ES-I3 (cell line): ENCODE data around the gene EZH1.
"Not testable (repeated sequence)": the region's sequence is repeated elsewhere in the genome, so short reads cannot be mapped to it uniquely, and the experiment has no call there.

Experiments used
- H3K36me3 ChIP-seq: 2 replicates; pipeline ENCODE4 v1.6.1; 2013; ENCODE audit warnings: mild to moderate bottlenecking, low read length, control low read depth, moderate library complexity; ENCODE audit not compliant: insufficient read depth
- H3K4me1 ChIP-seq: 2 replicates; pipeline ENCODE4 v1.6.1; 2013; ENCODE audit warnings: mild to moderate bottlenecking, control low read depth, low read length; ENCODE audit not compliant: insufficient read depth
- H3K9ac ChIP-seq: 2 replicates; pipeline ENCODE4 v1.6.1; 2013; ENCODE audit warnings: low read depth, mild to moderate bottlenecking, low read length, moderate library complexity
- H3K9me3 ChIP-seq: 2 replicates; pipeline ENCODE4 v1.6.1; 2013; ENCODE audit warnings: mild to moderate bottlenecking, low read length, moderate library complexity; ENCODE audit not compliant: control insufficient read depth, insufficient read depth

EZH1 gene

DNA sequence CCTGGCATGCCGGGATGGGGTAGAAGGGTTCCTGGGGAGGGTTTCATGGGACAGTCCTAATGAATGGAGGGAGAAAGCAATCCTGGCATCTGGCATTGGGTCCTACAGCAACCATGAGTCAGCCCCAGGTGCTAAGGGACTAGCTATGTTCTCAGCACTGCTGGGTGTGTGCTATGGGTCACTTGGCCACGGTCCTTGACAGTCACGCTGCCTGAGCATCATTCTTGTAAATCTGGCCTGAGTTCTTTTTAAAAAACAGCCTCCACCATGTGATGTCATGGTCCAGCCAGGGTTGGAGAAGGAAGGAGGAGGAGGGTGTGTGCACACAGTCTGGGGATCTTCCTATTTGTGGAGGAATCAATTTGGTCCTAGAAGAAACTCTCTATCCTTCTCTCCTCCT, 9.9 kb upstream of the EZH1 start:
- no peaks in the 10 kb centered on the region for H3K36me3 ChIP-seq
- no peak overlapping the region for H3K9ac ChIP-seq
- H3K9me3 ChIP-seq = no peaks in the 10 kb centered on the region
- H3K4me1 ChIP-seq = peaks cover 4% of the 10 kb centered on the region; the same call in 1 of the 2 replicates

DNA sequence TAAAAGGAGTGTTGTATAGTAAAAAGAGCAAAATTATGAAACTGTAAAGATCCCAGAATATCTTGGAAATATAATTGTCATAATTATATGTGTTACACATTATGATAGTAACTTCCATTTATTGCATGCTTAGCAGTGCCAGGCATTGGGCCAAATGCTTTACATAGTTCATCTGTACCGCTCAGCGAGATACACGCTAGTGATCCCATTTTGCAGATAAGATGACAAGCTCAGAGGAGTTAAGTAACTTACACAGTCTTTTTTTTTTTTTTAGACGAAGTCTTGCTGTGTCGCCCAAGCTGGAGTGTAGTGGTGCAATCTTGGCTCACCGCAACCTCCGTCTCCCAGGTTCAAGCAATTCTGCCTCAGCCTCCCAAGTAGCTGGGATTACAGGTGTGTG, 6.8 kb upstream of the EZH1 start:
- no peaks in the 10 kb centered on the region for H3K9me3 ChIP-seq
- H3K36me3 ChIP-seq = no peaks in the 10 kb centered on the region
- peaks cover 25% of the 10 kb centered on the region for H3K4me1 ChIP-seq
- no peak overlapping the region for H3K9ac ChIP-seq

DNA sequence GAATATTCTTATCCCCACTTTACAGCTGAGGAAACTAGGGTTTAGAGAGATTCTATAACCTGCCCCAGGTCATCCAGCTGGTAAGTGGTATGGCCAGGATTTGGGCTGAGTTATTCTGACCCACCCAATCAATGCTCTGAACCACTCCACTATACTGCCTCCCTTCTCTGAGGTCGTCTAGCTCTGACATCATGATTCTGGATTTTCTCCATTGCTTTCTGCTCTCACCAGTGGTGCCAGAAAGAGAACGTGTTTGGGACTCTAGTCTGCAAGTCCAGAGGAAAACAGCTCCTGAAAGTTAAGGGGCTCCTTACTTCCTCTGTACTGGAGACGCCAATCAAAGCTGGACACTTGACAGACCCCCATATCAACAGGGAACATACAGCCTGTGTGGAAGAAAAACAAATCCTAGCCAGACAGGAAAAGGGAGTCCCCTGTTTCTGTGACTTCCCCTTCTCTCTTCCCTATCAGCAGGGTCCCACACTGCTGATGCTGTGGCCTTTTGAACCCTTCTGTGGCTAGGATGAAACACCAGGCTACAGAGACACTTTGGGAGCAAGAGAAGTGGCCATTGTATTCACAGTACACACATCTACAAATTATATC, 6.0 kb upstream of the EZH1 start:
- H3K9ac ChIP-seq = no peak overlapping the region
- peaks cover 25% of the 10 kb centered on the region for H3K4me1 ChIP-seq
- no peaks in the 10 kb centered on the region for H3K9me3 ChIP-seq
- H3K36me3 ChIP-seq = no peaks in the 10 kb centered on the region

DNA sequence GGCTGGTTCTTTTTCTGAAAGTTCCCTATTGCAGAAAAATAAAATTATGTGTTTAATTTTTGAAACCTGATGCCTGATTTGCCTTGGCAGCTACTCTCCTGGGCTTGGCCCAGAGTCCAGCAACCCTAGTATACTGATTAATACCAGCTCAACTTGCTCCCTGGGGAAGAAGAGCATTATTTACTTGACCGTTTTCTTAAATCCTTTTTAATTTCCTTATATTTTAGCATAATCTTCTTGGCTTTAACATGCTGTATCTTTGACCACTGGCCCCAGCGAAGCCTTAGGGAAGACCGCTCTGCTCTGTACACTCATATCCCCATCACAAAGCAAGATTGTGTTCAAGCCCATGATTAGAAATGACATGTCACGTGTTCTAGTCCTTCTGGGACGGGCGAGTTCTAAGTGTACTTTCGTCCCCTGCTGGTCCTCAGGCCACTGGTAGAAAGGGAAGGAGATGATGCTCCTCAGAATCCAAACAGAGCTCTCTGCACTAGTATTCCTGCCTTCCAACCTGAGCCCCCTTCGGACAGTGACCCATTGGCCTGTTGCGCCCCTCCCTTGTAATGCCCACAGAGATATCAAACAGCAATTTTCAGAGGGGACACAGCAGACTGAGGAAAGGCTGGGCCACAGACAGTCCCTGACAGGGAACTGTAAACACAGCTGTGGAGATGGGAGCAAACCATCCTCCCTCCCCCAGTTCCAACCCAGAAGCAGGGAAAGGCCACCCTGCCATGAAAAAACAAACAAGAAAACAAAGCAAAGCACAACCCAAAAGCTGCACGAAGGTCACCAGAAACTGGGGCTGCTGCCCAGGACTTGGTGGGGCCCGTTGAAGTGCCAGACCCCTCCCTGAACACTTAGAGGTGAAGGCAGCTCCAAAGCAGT, 4.3 kb upstream of the EZH1 start:
- Histone ChIP-seq H3K36me3 (no peaks in the 10 kb centered on the region), H3K9ac (no peak overlapping the region), H3K9me3 (no peaks in the 10 kb centered on the region), H3K4me1 (peaks cover 25% of the 10 kb centered on the region)

DNA sequence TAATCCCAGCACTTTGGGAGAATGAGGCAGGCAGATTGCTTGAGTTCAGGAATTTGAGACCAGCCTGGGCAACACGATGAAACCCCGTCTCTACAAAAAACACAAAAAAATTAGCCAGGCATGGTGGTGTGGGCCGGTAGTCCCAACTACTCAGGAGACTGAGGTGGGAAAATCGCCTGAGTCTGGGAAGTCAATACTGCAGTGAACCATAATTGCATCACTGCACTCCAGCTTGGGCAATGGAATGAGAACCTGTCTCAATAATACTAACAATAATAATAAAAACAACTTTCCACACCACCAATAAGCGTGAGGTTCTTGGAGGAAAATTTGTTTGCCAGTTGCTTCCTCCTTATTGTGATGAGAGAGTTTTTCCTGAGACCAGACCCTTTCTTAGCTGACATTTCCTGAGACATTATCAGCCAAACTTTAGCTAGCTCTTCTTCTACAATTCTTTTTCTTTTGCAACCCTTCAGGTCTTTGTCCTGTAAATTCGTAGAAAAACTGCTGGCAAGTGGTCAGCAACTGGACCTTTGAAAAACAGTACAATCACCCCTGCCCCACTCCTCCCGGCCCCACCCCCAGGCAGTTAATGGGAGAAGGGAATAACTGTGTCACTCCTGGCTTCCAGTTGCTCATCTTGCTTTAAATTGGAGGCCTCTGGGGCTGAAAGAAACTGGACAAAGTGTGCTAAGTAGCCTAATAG, 3.5 kb upstream of the EZH1 start:
- Histone ChIP-seq H3K9ac (no peak overlapping the region), H3K9me3 (no peaks in the 10 kb centered on the region), H3K36me3 (no peaks in the 10 kb centered on the region), H3K4me1 (peaks cover 32% of the 10 kb centered on the region)

DNA sequence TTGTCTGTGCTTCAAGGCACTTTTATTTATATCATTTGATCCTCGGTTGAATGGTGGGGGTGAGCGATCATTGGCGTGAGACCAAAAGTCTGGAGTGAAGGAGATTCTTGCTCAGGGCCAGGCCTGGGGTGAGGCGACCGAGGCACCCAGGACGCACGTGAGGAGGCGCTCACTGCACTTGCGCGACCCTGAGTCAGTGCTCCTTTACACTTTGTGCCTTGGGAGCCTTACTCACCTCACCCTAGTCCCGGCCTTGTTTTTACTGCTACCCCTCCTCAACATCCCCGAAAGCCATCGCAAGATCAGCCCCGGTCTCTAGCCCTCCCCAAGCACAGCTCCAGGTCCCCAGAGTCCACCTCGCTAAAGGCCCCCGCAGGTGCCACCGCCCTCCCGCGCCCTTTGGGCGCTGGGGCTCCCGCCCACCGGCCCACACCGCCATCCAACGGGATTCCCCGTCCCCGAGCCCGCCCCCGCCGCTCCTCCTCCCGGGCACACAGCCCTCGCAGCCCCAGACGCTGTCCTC, 496 bp downstream of the EZH1 start:
- Histone ChIP-seq H3K9ac (peak overlapping the region; percentile 84), H3K36me3 (no peaks in the 10 kb centered on the region; the same call in 1 of the 2 replicates), H3K9me3 (no peaks in the 10 kb centered on the region), H3K4me1 (peaks cover 34% of the 10 kb centered on the region)

DNA sequence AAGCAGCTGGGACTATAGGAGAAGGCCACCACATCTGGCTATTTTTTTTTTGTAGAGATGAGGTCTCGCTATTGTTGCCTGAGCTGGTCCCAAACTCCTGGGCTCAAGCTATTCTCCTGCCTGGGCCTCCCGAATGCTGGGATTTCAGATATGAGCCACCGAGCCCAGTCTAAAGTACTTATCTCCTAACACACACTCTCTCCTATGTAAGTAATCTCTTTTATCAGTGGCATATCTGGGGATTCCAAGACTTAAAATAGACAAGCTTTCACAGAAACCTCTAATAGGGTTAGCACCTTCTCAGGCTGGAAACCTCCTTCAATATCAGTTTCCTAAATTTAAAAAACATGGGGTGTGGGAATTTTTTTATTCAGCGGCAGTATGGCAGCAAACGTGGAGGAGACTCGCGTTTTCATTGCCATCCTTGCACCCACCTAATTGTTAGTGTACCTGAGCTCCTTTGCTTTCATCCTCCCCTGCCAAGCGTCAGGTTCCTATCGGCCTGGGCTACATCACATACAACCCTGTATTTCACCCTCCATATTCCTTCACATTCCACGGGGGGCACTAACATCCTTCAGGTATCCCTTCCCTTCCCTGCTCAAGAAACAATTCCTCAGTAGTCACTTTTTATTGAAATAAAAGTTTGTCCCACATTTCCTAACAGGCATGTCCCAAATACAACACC, 1.1 kb downstream of the EZH1 start:
- Histone ChIP-seq H3K9me3 (no peaks in the 10 kb centered on the region), H3K9ac (peak overlapping the region; percentile 84), H3K4me1 (peaks cover 28% of the 10 kb centered on the region), H3K36me3 (no peaks in the 10 kb centered on the region; the same call in 1 of the 2 replicates)

DNA sequence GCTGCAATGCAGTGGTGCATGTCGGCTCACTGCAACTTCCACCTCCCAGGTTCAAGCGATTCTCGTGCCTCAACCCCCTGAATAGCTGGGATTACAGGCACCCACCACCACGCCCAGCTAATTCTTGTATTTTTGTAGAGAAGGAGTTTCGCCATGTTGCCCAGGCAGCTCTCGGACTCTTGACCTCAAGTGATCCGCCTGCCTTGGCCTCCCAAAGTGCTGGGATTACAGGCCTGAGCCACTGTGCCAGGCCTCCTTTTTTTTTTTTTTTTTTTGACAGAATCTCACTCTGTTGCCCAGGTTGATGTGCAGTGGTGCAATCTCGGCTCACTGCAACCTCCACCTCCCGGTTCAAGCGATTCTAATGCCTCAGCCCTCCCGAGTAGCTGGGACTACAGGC, 1.9 kb downstream of the EZH1 start:
- peaks cover 20% of the 10 kb centered on the region for H3K4me1 ChIP-seq
- not testable (repeated sequence) for H3K36me3 ChIP-seq, H3K9me3 ChIP-seq, H3K9ac ChIP-seq

DNA sequence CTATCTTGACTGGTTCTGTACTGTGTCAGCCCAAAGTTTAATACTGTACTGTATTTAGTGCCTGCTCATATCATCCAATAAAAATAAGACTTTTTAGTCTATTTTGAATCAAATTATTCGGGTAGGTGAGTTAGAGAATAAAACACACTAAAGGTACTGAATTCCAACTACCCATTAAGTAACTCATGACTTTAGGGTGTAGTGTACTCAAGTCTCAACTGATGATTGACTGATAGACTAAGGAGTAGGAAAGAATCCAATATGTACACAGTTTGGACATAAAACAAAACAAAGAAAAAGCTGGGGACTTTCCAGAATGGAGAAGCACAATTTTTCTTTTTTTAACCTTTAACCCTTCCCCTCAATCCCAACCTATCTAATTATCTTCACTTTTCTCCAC, 4.1 kb downstream of the EZH1 start:
- Histone ChIP-seq H3K9me3 (no peaks in the 10 kb centered on the region), H3K4me1 (peaks cover 18% of the 10 kb centered on the region), H3K36me3 (no peaks in the 10 kb centered on the region; the same call in 1 of the 2 replicates), H3K9ac (no peak overlapping the region)

DNA sequence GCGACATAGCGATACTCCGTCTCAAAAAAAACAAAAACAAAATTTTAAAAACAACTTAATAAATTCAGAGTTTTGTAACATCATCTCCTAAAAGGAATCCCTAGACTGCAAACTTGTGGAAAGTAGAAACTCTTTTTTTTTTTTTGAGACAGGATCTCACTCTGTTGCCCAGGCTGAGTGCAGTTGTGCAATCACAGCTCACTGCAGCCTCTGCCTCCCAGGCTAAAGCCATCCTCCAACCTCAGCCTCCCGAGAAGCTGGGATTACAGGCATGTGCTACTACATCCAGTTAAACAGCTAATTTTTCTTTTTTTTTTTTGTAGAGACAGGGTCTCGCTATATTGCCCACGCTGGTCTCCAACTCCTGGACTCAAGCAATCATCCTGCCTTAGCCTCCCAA, 19.7 kb downstream of the EZH1 start:
- peaks cover 14% of the 10 kb centered on the region for H3K36me3 ChIP-seq
- no peaks in the 10 kb centered on the region for H3K4me1 ChIP-seq
- no peak overlapping the region for H3K9ac ChIP-seq
- no peaks in the 10 kb centered on the region for H3K9me3 ChIP-seq

DNA sequence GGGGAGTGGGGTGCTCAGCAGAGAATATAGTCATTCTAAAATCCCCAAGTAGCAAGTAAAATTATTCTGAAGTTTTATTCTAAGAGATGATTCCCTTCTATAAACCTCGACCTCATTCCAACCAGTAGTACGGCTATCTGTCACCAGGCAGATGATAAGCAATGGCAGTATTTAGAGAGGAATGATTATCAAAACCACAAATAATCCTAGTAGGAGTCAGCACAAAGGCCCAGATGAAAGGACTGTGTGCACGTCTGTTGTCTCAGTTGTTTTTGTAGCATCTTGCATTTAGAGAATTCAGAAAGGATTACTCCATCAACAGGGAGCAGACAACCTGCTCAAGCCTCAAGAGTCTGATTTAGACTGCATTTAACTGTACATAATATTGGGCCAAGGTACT, 21.2 kb downstream of the EZH1 start:
- Histone ChIP-seq H3K9ac (no peak overlapping the region), H3K36me3 (peaks cover 22% of the 10 kb centered on the region), H3K9me3 (no peaks in the 10 kb centered on the region), H3K4me1 (no peaks in the 10 kb centered on the region)

DNA sequence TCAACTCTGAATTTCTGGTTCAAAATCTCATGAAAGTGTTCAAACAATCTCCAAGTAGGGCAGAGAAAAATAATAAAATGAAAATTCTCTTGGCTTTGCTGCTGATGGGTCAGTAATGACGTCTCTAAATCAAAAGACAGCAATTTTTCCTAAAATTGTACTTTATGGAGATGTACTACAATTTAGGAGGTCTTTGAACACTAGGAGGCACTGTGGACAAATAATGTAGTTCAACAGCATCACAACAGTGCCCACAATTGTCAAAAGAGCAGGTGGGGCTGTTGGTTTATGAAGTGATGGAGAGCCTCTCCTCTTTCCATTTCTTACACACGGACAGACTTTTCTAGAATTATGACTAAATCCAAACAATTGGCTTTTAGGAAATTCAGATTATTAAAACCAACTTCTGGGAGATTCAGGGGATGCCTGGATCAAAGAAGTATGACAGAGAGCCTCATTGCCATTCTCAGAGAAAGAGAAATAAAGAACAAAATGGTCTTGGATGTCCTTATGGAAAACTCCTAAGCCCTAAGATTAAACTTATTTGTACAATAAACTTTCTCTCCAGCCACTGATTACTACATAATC, 23.8 kb downstream of the EZH1 start:
- H3K9me3 ChIP-seq = no peaks in the 10 kb centered on the region
- H3K9ac ChIP-seq = no peak overlapping the region
- H3K36me3 ChIP-seq = peaks cover 23% of the 10 kb centered on the region
- H3K4me1 ChIP-seq = no peaks in the 10 kb centered on the region

DNA sequence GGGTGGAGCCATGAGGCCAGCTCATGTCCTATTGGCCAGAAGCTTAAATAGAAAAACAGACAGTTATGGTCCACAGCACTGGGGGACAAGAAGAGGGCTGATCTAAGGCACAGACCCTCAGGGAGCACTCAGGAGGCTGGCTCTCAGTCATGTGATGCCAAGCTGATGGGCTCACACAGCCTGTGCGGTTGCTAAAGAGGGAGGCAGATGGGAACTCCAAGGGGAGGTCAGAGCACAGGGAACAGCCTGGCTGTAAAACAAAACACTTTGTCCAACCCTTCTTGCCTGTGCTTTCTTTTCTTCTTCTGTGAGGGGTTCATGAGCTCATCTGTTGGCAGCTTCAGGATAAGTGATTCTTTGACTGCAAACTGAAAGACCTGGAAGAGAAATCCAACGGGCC, 35.3 kb downstream of the EZH1 start:
- no peaks in the 10 kb centered on the region for H3K9me3 ChIP-seq
- no peaks in the 10 kb centered on the region for H3K4me1 ChIP-seq
- H3K9ac ChIP-seq = no peak overlapping the region
- peaks cover 21% of the 10 kb centered on the region for H3K36me3 ChIP-seq

DNA sequence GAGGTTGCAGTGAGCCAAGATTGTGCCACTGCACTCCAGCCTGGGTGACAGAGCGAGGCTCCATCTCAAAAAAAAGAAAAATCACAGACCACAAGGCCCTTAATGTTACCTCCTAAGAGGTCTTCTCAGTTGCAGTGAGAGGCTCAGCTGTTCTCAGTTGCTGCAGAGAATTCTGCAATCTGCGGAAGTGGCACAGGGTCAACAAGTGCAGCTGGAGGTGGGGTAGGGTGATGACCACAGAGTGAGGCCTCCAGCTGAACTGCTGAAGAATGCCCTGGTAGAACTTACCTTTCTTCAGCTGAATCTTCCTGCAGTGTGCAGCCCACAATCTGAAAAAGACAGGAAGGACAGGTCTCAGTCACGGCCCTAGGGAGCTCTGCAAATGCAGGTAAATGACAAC, 36.3 kb downstream of the EZH1 start:
- Histone ChIP-seq H3K9ac (no peak overlapping the region), H3K9me3 (no peaks in the 10 kb centered on the region), H3K4me1 (no peaks in the 10 kb centered on the region), H3K36me3 (peaks cover 26% of the 10 kb centered on the region)
